Left lung (tissue), 10 donors: ENCODE measurements around the gene MAP2. TPM values are rescaled to one million over a fixed set of nuclear protein-coding genes. Genes with fewer than 3 reads are reported as not detected.

Source experiments
- ATAC-seq: fragments of 200-7000 bp; cut with Tn5 transposase; one replicate; pipeline ENCODE4 v1.9.1; 2020; ENCODE audit warnings: moderate library complexity
- DNase-seq, 4 donors: peaks; one replicate each; pipeline ENCODE4 v3.0.0-alpha.2; 2013 to 2020
- H3K27ac ChIP-seq, 2 donors: fragments of 200-600 bp; sonication (generic) in 1 of 2; one replicate each; pipeline versions ENCODE4 v1.5.0 to v1.8.0; 2020 to 2021
- H3K27me3 ChIP-seq, 2 donors: fragments of 200-600 bp; sonication (generic) in 1 of 2; one replicate each; pipeline versions ENCODE4 v1.5.0 to v1.8.0; 2020 to 2021
- H3K36me3 ChIP-seq, 2 donors: fragments of 200-600 bp; sonication (generic) in 1 of 2; one replicate each; pipeline versions ENCODE4 v1.5.0 to v1.8.0; 2020 to 2021
- H3K4me1 ChIP-seq, 2 donors: fragments of 200-600 bp; one replicate each; pipeline ENCODE4 v1.8.0; 2021
- H3K4me3 ChIP-seq, 2 donors: fragments of 200-600 bp; sonication (generic) in 1 of 2; one replicate each; pipeline versions ENCODE4 v1.5.0 to v1.8.0; 2020 to 2021; ENCODE audit warnings: mild to moderate bottlenecking in 1 of 2
- H3K9me3 ChIP-seq, 2 donors: fragments of 200-600 bp; sonication (generic) in 1 of 2; one replicate each; pipeline versions ENCODE4 v1.5.0 to v1.8.0; 2020 to 2021
- CTCF ChIP-seq, 2 donors: fragments of 200-600 bp; sonication (generic) in 1 of 2; IDR thresholded peaks; one replicate each; pipeline versions ENCODE4 v1.5.0 to v1.8.0; 2021; ENCODE audit warnings: antibody characterized with exemption in 2 of 2
- intact Hi-C, 2 donors: fragments of 100-400 bp; cut with DNase I; formaldehyde crosslinking; loops; one replicate each; pipeline versions ENCODE4 v1.11.2 to v1.14.2; 2022
- polyA plus RNA-seq, 6 donors: library from polyadenylated mRNA; unstranded; fragments of 120-200 nt; gene quantifications; one replicate each; pipeline ENCODE4 v1.2.1, GENCODE V29; 2013; ENCODE audit not compliant: insufficient read length in 6 of 6
- total RNA-seq, 2 donors: library from RNA; stranded (reverse); fragmentation: NEBNext Ultra II Directional; extraction: Animal tissue kit (Norgen Biotek cat#: 25700); gene quantifications; one replicate each; pipeline ENCODE4 v1.2.1, GENCODE V29; 2021
- donor health status: DM: no; HTN: yes; CAD: no.
- donor health status: DM: no; HTN: no; CAD: no.

MAP2 gene
- total and polyA plus RNA-seq, 8 donors, result 8.5 to 67.1 (median 11.1) TPM

DNA sequence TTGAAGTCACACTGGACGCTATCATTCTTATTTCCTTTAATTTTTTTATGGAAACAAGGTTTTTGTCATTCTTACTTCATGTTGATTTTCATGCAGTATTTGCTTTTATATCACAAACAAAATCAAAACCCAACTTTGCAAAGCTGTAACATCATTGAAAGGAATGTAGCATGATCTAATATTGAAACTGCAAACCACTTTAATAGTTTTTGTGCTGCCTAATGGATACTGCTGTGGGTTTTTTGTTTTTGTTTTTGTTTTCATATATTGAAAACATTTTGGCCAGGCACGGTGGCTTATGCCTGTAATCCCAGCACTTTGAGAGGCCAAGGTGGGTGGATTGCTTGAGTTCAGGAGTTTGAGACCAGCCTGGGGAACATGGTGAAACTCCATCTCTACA lies 81.6 kb downstream of the MAP2 start:
- TF ChIP-seq CTCF (IDR thresholded peaks at IDR 0.05), result no peak
- Histone ChIP-seq H3K27me3 (no peaks in the 10 kb centered on the region), H3K27ac (no peak overlapping the region), H3K4me3 (no peak overlapping the region), H3K36me3 (no peaks in the 10 kb centered on the region), H3K9me3 (no peaks in the 10 kb centered on the region), H3K4me1 (no peaks in the 10 kb centered on the region)
- intact Hi-C loops, result no loop called here
- DNase-seq, result no peak
- no peak for ATAC-seq

DNA sequence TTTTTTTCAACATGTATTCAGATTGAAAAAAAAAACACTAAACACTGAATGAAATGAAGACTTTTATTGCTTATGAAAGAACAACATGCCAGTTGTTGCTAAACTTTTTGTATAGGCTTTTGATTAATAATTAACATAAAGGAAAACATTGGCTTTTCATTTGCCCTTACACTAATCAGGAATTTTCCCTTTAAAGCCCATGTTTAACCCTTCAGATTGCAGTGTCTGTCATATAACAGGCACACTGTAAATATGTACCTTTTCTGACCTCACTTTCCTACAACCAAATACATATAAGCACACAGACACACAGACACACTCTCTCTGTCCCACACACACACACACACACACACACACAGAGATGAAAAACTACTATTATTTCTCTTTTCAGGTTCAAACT lies 84.4 kb downstream of the MAP2 start:
- intact Hi-C loops, result no loop called here
- ATAC-seq, result no peak
- Histone ChIP-seq H3K4me1 (no peaks in the 10 kb centered on the region), H3K27me3 (no peaks in the 10 kb centered on the region), H3K27ac (no peak overlapping the region), H3K4me3 (no peak overlapping the region), H3K36me3 (no peaks in the 10 kb centered on the region), H3K9me3 (no peaks in the 10 kb centered on the region)
- TF ChIP-seq CTCF (IDR thresholded peaks at IDR 0.05), result no peak
- no peak for DNase-seq

DNA sequence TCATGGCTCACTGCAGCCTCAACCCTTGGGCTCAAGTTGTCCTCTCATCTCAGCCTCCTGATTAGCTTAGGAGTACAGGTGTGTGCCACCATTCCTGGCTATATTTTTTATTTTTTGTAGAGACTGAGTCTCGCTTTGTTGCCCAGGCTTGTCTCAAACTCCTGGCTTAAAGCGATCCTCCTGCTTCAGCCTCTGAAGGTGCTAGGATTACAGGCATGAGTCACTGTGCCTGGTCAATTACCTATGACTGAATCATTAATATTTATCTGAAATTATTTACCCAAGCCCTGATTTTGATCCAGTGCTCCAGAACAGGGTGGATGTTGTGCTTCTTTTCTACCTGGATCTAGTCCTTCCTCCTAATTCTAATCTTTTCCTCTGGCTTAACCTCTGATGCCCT lies 87.8 kb downstream of the MAP2 start:
- TF ChIP-seq CTCF (IDR thresholded peaks at IDR 0.05), result no peak

DNA sequence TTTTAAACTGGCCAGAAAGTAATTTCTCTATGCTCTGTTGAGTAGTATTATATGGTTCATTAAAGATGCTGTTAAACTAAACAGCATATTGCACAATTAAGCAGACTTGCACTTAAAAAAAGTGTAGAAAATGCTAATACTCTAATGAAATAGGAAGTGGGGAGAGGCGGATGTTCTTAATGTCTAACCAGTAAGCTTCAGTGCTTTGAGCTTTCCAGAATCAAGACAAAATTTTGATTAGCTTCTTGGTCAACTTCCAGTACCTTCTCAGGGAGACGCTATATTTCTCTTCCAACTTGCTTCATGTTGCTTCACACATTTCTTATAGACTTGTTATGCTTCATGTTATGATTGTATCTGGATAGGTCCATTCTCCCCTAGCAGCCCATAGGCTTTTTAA lies 89.1 kb downstream of the MAP2 start:
- Histone ChIP-seq H3K4me3 (no peak overlapping the region), H3K27me3 (no peaks in the 10 kb centered on the region), H3K4me1 (no peaks in the 10 kb centered on the region), H3K27ac (no peak overlapping the region), H3K9me3 (no peaks in the 10 kb centered on the region), H3K36me3 (no peaks in the 10 kb centered on the region)
- no peak for TF ChIP-seq CTCF (IDR thresholded peaks at IDR 0.05)
- ATAC-seq, result no peak
- intact Hi-C loops, result no loop called here
- no peak for DNase-seq

More for the DNA sequence above, 87.8 kb downstream of the MAP2 start:
- Histone ChIP-seq H3K4me3 (no peak overlapping the region), H3K9me3 (no peaks in the 10 kb centered on the region), H3K36me3 (no peaks in the 10 kb centered on the region), H3K27ac (no peak overlapping the region), H3K27me3 (no peaks in the 10 kb centered on the region), H3K4me1 (no peaks in the 10 kb centered on the region)
- DNase-seq, result no peak
- intact Hi-C loops, result no loop called here
- ATAC-seq, result no peak

GRCh38 chr2:209517436-209517835 lies 93.6 kb downstream of the MAP2 start:
- intact Hi-C loops, result no loop called here
- no peak for TF ChIP-seq CTCF (IDR thresholded peaks at IDR 0.05)

More at GRCh38 chr2:209517436-209517835, 93.6 kb downstream of the MAP2 start:
- DNase-seq (no peak), ATAC-seq (no peak)
- no peak overlapping the region for H3K27ac ChIP-seq
- no peaks in the 10 kb centered on the region for H3K9me3 ChIP-seq
- H3K27me3 ChIP-seq, result no peaks in the 10 kb centered on the region
- no peaks in the 10 kb centered on the region for H3K36me3 ChIP-seq
- no peak overlapping the region for H3K4me3 ChIP-seq
- no peaks in the 10 kb centered on the region for H3K4me1 ChIP-seq
